Hepatocyte (in vitro differentiated cells): ENCODE measurements around the gene CENPC.

ENCODE experiments used
- EZH2 ChIP-seq: fragments of 200-600 bp; sonication (generic); IDR thresholded peaks from 2 replicates; pipeline ENCODE4 v1.6.1; 2016; ENCODE audit warnings: antibody characterized with exemption, mild to moderate bottlenecking, borderline replicate concordance
- EZH2phosphoT487 ChIP-seq: fragments of 200-600 bp; sonication (generic); IDR thresholded peaks from one replicate; pipeline ENCODE4 v1.6.1; 2018; ENCODE audit warnings: antibody characterized with exemption, mild to moderate bottlenecking, low read depth, moderate library complexity; ENCODE audit not compliant: unreplicated experiment, severe bottlenecking
- TF ChIP-seq, protein P1 (sequence below): fragments of 200-600 bp; sonication (generic); IDR thresholded peaks from 2 replicates; pipeline ENCODE4 v1.5.1; 2016; ENCODE audit warnings: antibody characterized with exemption, mild to moderate bottlenecking; ENCODE audit not compliant: poor library complexity

- TF ChIP-seq, protein P1, sequence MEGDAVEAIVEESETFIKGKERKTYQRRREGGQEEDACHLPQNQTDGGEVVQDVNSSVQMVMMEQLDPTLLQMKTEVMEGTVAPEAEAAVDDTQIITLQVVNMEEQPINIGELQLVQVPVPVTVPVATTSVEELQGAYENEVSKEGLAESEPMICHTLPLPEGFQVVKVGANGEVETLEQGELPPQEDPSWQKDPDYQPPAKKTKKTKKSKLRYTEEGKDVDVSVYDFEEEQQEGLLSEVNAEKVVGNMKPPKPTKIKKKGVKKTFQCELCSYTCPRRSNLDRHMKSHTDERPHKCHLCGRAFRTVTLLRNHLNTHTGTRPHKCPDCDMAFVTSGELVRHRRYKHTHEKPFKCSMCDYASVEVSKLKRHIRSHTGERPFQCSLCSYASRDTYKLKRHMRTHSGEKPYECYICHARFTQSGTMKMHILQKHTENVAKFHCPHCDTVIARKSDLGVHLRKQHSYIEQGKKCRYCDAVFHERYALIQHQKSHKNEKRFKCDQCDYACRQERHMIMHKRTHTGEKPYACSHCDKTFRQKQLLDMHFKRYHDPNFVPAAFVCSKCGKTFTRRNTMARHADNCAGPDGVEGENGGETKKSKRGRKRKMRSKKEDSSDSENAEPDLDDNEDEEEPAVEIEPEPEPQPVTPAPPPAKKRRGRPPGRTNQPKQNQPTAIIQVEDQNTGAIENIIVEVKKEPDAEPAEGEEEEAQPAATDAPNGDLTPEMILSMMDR = no peak
- TF ChIP-seq EZH2 (no peak), EZH2phosphoT487 (no peak)
Measured at GRCh38 chr4:67584496-67584895, 39.2 kb upstream of the CENPC start.
